WTC11 (cell line): ENCODE measurements around the gene LRP1. TPM values are rescaled to one million over a fixed set of nuclear protein-coding genes. Genes with fewer than 3 reads are reported as not detected.

ENCODE experiments used
- ATAC-seq: fragments of 200-7000 bp; cut with Tn5 transposase; 2 replicates; pipeline ENCODE4 v1.10.0; 2021; ENCODE audit warnings: mild to moderate bottlenecking, moderate library complexity
- CTCF ChIA-PET: fragments of 300-600 bp; sonication (Branson Sonifier 250); formaldehyde crosslinking; loops from one replicate; lab custom pipeline; 2021; ENCODE audit warnings: antibody characterized with exemption; lab: Charles Lee
- POLR2A ChIA-PET: fragments of 350-600 bp; sonication (Branson Sonifier 250); formaldehyde crosslinking; loops from one replicate; lab custom pipeline; 2021; ENCODE audit warnings: antibody characterized with exemption; lab: Charles Lee
- DNase-seq: peaks from one replicate; pipeline ENCODE4 v3.0.0; 2021; ENCODE audit warnings: low spot score
- H3K27ac Mint-ChIP-seq: 2 replicates; pipeline ENCODE4 v1.8.0; 2021; ENCODE audit warnings: mixed read lengths
- H3K27me3 Mint-ChIP-seq: 2 replicates; pipeline ENCODE4 v1.8.0; 2021; ENCODE audit warnings: low read depth, mild to moderate bottlenecking, moderate library complexity, mixed read lengths
- H3K36me3 Mint-ChIP-seq: 2 replicates; pipeline ENCODE4 v1.8.0; 2021; ENCODE audit warnings: mixed read lengths
- H3K4me1 Mint-ChIP-seq: 2 replicates; pipeline ENCODE4 v1.8.0; 2022; ENCODE audit warnings: mixed read lengths
- H3K4me3 Mint-ChIP-seq: 2 replicates; pipeline ENCODE4 v1.8.0; 2021; ENCODE audit warnings: mild to moderate bottlenecking, moderate library complexity, mixed read lengths
- H3K9me3 Mint-ChIP-seq: 2 replicates; pipeline ENCODE4 v1.8.0; 2021; ENCODE audit warnings: mixed read lengths
- AR ChIP-seq: fragments of 250-450 bp; sonication (Bioruptor Pico); IDR thresholded peaks from 2 replicates; pipeline ENCODE4 v1.9.0; 2021; ENCODE audit warnings: mild to moderate bottlenecking
- ATF2 ChIP-seq: sonication (generic); formaldehyde crosslinking; IDR thresholded peaks from 2 replicates; pipeline ENCODE4 v1.8.1; 2022; ENCODE audit warnings: low read depth, missing genetic modification reagents, borderline replicate concordance
- CDX4 ChIP-seq: fragments of 250-450 bp; sonication (Bioruptor Pico); IDR thresholded peaks from 2 replicates; pipeline ENCODE4 v1.9.0; 2021; ENCODE audit warnings: moderate library complexity, mild to moderate bottlenecking, inconsistent platforms, borderline replicate concordance
- CREB1 ChIP-seq: sonication (generic); formaldehyde crosslinking; IDR thresholded peaks from 2 replicates; pipeline ENCODE4 v1.8.0; 2023; ENCODE audit warnings: mild to moderate bottlenecking, missing genetic modification reagents
- E2F4 ChIP-seq: sonication (generic); formaldehyde crosslinking; IDR thresholded peaks from 2 replicates; pipeline ENCODE4 v1.8.1; 2022; ENCODE audit warnings: low read depth, mild to moderate bottlenecking, moderate library complexity, missing genetic modification reagents, borderline replicate concordance
- ESRRA ChIP-seq: sonication (generic); formaldehyde crosslinking; IDR thresholded peaks from 2 replicates; pipeline ENCODE4 v1.8.1; 2022; ENCODE audit warnings: mild to moderate bottlenecking, missing genetic modification reagents, borderline replicate concordance
- GABPB1 ChIP-seq: sonication (generic); formaldehyde crosslinking; IDR thresholded peaks from 2 replicates; pipeline ENCODE4 v1.8.1; 2023; ENCODE audit warnings: mild to moderate bottlenecking, missing genetic modification reagents
- IRF1 ChIP-seq: sonication (generic); formaldehyde crosslinking; IDR thresholded peaks from 2 replicates; pipeline ENCODE4 v1.8.0; 2023; ENCODE audit warnings: missing genetic modification reagents
- JAZF1 ChIP-seq: fragments of 250-450 bp; sonication (Bioruptor Pico); IDR thresholded peaks from 2 replicates; pipeline ENCODE4 v1.9.0; 2021; ENCODE audit warnings: moderate library complexity, mild to moderate bottlenecking, inconsistent platforms
- MAX ChIP-seq: sonication (generic); formaldehyde crosslinking; IDR thresholded peaks from 2 replicates; pipeline ENCODE4 v1.8.0; 2022; ENCODE audit warnings: mild to moderate bottlenecking, missing genetic modification reagents
- TEAD1 ChIP-seq: sonication (generic); formaldehyde crosslinking; IDR thresholded peaks from 2 replicates; pipeline ENCODE4 v1.8.0; 2022; ENCODE audit warnings: mild to moderate bottlenecking, missing genetic modification reagents
- TEAD4 ChIP-seq: sonication (generic); formaldehyde crosslinking; IDR thresholded peaks from 2 replicates; pipeline ENCODE4 v1.8.0; 2022; ENCODE audit warnings: mild to moderate bottlenecking, missing genetic modification reagents
- ZSCAN18 ChIP-seq: fragments of 250-450 bp; sonication (Bioruptor Pico); IDR thresholded peaks from 2 replicates; pipeline ENCODE4 v2.1.2; 2022; ENCODE audit warnings: mild to moderate bottlenecking, moderate library complexity
- total RNA-seq: library from RNA; stranded (reverse); gene quantifications from 3 replicates; pipeline ENCODE4 v1.2.3, GENCODE V29; 2021

The LRP1 gene
- total RNA-seq, 1 experiment from 2014 or later = 120 TPM

- TF ChIP-seq GABPB1 (no peak), IRF1 (CRISPR knock-in tag) (no peak), TEAD1 (no peak), ZSCAN18 (CRISPR knock-in tag) (no peak), CREB1 (CRISPR knock-in tag) (no peak), ESRRA (CRISPR knock-in tag) (no peak), MAX (no peak), CDX4 (CRISPR knock-in tag) (no peak), JAZF1 (no peak)
Measured at GRCh38 chr12:57219205-57219992, 91.1 kb downstream of the LRP1 start (continued).

GRCh38 chr12:57219993-57220754 is 91.9 kb downstream of the LRP1 start:
- DNase-seq (no peak), ATAC-seq (no peak)
- Mint-ChIP-seq H3K27me3 (peaks cover 92% of the 10 kb centered on the region), H3K9me3 (no peaks in the 10 kb centered on the region), H3K4me3 (peak overlapping the region; percentile 62), H3K27ac (no peak overlapping the region), H3K36me3 (no peaks in the 10 kb centered on the region), H3K4me1 (peaks cover 55% of the 10 kb centered on the region)
- no peak for TF ChIP-seq E2F4 (CRISPR knock-in tag)
- TF ChIP-seq ATF2 = no peak
- TF ChIP-seq TEAD4 (CRISPR knock-in tag) = no peak
- no peak for TF ChIP-seq AR (CRISPR knock-in tag)
- ChIA-PET POLR2A (interaction anchor here (0.9 to 1.3 kb wide), 2 partner anchors 9 to 10 kb away, joined by 3 to 5 read pairs; partner anchors contain the start of gene SHMT2), CTCF (interaction anchor here (0.7 to 1.8 kb wide), 7 partner anchors 9 to 37 kb away, joined by 3 to 22 read pairs (median 4); partner anchors contain the start of gene SHMT2)
